ENCODE results near the gene PCSK4.

- TF ChIP-seq POLR2A (IDR thresholded peaks at IDR 0.05; ENCODE audit: low read depth, low read length) (no peak), POLR2AphosphoS5 (IDR thresholded peaks at IDR 0.05; ENCODE audit: low read depth, low read length) (no peak), TAF1 (IDR thresholded peaks at IDR 0.05; ENCODE audit: borderline replicate concordance, low read depth, low read length) (no peak)
Measured at GRCh38 chr19:1434040-1434366, 56.1 kb downstream of the PCSK4 start.

Measured in GM12892 (cell line).